GM23338 (cell line): ENCODE results near the gene C1QL4. TPM values are rescaled to one million over a fixed set of nuclear protein-coding genes. Genes with fewer than 3 reads are reported as not detected.
A peak's percentile ranks its signal among the peaks of the same experiment; 100 is the strongest.

Source experiments
- ATAC-seq: fragments of 200-7000 bp; cut with Tn5 transposase; 3 replicates; pipeline ENCODE4 v1.9.1; 2020
- DNase-seq: peaks from one replicate; pipeline ENCODE4 v3.0.0-alpha.2; 2015; ENCODE audit warnings: low spot score
- H2AFZ ChIP-seq: fragments of 200-600 bp; sonication (generic); 2 replicates; pipeline ENCODE4 v1.8.0; 2016; ENCODE audit warnings: antibody characterized with exemption, mild to moderate bottlenecking, moderate library complexity
- H3F3A ChIP-seq: fragments of 200-600 bp; sonication (generic); replicated peaks from 2 replicates; pipeline ENCODE4 v1.8.0; 2017; ENCODE audit warnings: antibody characterized with exemption, mixed run types, low read depth
- H3K27ac ChIP-seq: fragments of 200-600 bp; sonication (generic); 2 replicates; pipeline ENCODE4 v1.6.1; 2016; ENCODE audit warnings: low read depth
- H3K27me3 ChIP-seq: fragments of 200-600 bp; sonication (generic); 2 replicates; pipeline ENCODE4 v1.8.0; 2016; ENCODE audit warnings: mild to moderate bottlenecking, mixed run types, moderate library complexity; ENCODE audit not compliant: insufficient read depth
- H3K36me3 ChIP-seq: fragments of 200-600 bp; sonication (generic); 2 replicates; pipeline ENCODE4 v1.8.0; 2016; ENCODE audit warnings: mild to moderate bottlenecking; ENCODE audit not compliant: insufficient read depth
- H3K4me1 ChIP-seq: fragments of 200-600 bp; sonication (generic); 2 replicates; pipeline ENCODE4 v1.8.0; 2016; ENCODE audit warnings: mild to moderate bottlenecking, moderate library complexity; ENCODE audit not compliant: insufficient read depth
- H3K4me2 ChIP-seq: fragments of 200-600 bp; sonication (generic); 2 replicates; pipeline ENCODE4 v1.7.1; 2017; ENCODE audit warnings: mixed run types
- H3K4me3 ChIP-seq: fragments of 200-600 bp; sonication (generic); 2 replicates; pipeline ENCODE4 v1.6.1; 2016; ENCODE audit warnings: mixed run types
- H3K79me2 ChIP-seq: fragments of 200-600 bp; sonication (generic); replicated peaks from 2 replicates; pipeline ENCODE4 v1.8.0; 2017; ENCODE audit warnings: mild to moderate bottlenecking; ENCODE audit not compliant: insufficient read depth
- H3K9me2 ChIP-seq: fragments of 200-600 bp; sonication (generic); 2 replicates; pipeline ENCODE4 v1.8.0; 2017; ENCODE audit not compliant: insufficient read depth
- H4K20me1 ChIP-seq: fragments of 200-600 bp; sonication (generic); replicated peaks from 2 replicates; pipeline ENCODE4 v1.8.0; 2017; ENCODE audit warnings: mild to moderate bottlenecking; ENCODE audit not compliant: insufficient read depth
- H3K27ac Mint-ChIP-seq: 2 replicates; pipeline ENCODE4 v1.8.0; 2020; ENCODE audit warnings: inconsistent platforms, mild to moderate bottlenecking, moderate library complexity, mixed read lengths
- H3K27me3 Mint-ChIP-seq: 3 replicates; pipeline ENCODE4 v1.8.0; 2022; ENCODE audit warnings: low read depth, mild to moderate bottlenecking, moderate library complexity, mixed read lengths, inconsistent platforms; ENCODE audit not compliant: insufficient read depth, poor library complexity
- H3K36me3 Mint-ChIP-seq: 3 replicates; pipeline ENCODE4 v1.8.0; 2021; ENCODE audit warnings: low read depth, mild to moderate bottlenecking, inconsistent platforms, moderate library complexity, mixed read lengths
- H3K4me1 Mint-ChIP-seq: 3 replicates; pipeline ENCODE4 v1.8.0; 2020; ENCODE audit warnings: mild to moderate bottlenecking, inconsistent platforms, mixed read lengths
- H3K4me3 Mint-ChIP-seq: 3 replicates; pipeline ENCODE4 v1.8.0; 2021; ENCODE audit warnings: moderate library complexity, mild to moderate bottlenecking, inconsistent platforms, mixed read lengths
- H3K9me3 Mint-ChIP-seq: 3 replicates; pipeline ENCODE4 v1.8.0; 2020; ENCODE audit warnings: moderate library complexity, mild to moderate bottlenecking, inconsistent platforms, mixed read lengths
- CTCF ChIP-seq, 2 experiments: fragments of 200-600 bp in 1 of 2; sonication (generic) in 1 of 2; conservative IDR thresholded peaks; 2 replicates each; pipeline versions ENCODE4 v1.5.1 to v1.6.1; 2016 to 2017; ENCODE audit warnings: antibody characterized with exemption in 2 of 2, low read depth in 2 of 2, mild to moderate bottlenecking in 2 of 2, moderate library complexity in 1 of 2
- JUNB ChIP-seq: IDR thresholded peaks from one replicate; pipeline ENCODE4 v1.6.1; 2016; ENCODE audit warnings: antibody characterized with exemption; ENCODE audit not compliant: unreplicated experiment
- NANOG ChIP-seq: IDR thresholded peaks from 2 replicates; pipeline ENCODE4 v1.6.1; 2016; ENCODE audit warnings: antibody characterized with exemption, borderline replicate concordance
- POLR2AphosphoS5 ChIP-seq: IDR thresholded peaks from 2 replicates; pipeline ENCODE4 v1.6.1; 2016; ENCODE audit warnings: antibody characterized with exemption, low read depth
- ZNF462 ChIP-seq: fragments of 250-450 bp; sonication (Bioruptor Pico); IDR thresholded peaks from 2 replicates; pipeline ENCODE4 v1.5.0; 2020; ENCODE audit warnings: mild to moderate bottlenecking, moderate library complexity
- polyA plus RNA-seq: library from polyadenylated mRNA; unstranded; fragments of >200 nt; fragmentation: Nextera tagmentation; extraction: Ambion mirVana; gene quantifications from 2 replicates; pipeline ENCODE4 v1.2.1, GENCODE V29; 2016
- total RNA-seq: library from RNA; depleted of rRNA; stranded (reverse); fragments of >200 nt; shearing (Covaris generic); gene quantifications from 2 replicates; pipeline ENCODE4 v1.2.3, GENCODE V29; 2014

C1QL4 gene
- total and polyA plus RNA-seq, 2 experiments from 2014 or later = not detected

GRCh38 chr12:49357103-49357678 lies 20.2 kb upstream of the C1QL4 start:
- ATAC-seq = no peak

More at GRCh38 chr12:49357103-49357678, 20.2 kb upstream of the C1QL4 start:
- no peak overlapping the region for H3K27ac ChIP-seq
- no peak overlapping the region for H3K4me3 Mint-ChIP-seq
- no peaks in the 10 kb centered on the region for H3F3A ChIP-seq
- H3K36me3 Mint-ChIP-seq = no peaks in the 10 kb centered on the region
- 0 out of 2 replicates have a peak, but pooled peaks cover 3% of the 10 kb centered on the region for H4K20me1 ChIP-seq
- no peaks in the 10 kb centered on the region for H3K36me3 ChIP-seq
- no peaks in the 10 kb centered on the region for H3K4me1 ChIP-seq
- H3K9me2 ChIP-seq = no peaks in the 10 kb centered on the region
- DNase-seq = peak; percentile 69
- no peak overlapping the region for H2AFZ ChIP-seq
- no peaks in the 10 kb centered on the region for H3K79me2 ChIP-seq
- peaks cover 17% of the 10 kb centered on the region; the same call in 1 of the 2 replicates for H3K27me3 ChIP-seq
- H3K4me2 ChIP-seq = no peak overlapping the region
- peaks cover 2% of the 10 kb centered on the region; the same call in 1 of the 3 replicates for H3K4me1 Mint-ChIP-seq
- no peak overlapping the region for H3K27ac Mint-ChIP-seq
- no peak overlapping the region for H3K4me3 ChIP-seq
- H3K9me3 Mint-ChIP-seq = no peaks in the 10 kb centered on the region
- TF ChIP-seq ZNF462 = no peak
- no peak for TF ChIP-seq POLR2AphosphoS5
- peak in 1 of 2 experiments; percentile 76 for TF ChIP-seq CTCF (conservative IDR thresholded peaks at IDR 0.05; ENCODE audit: low read depth in 2 of 2)
- no peak for TF ChIP-seq NANOG
- TF ChIP-seq JUNB = no peak
- H3K27me3 Mint-ChIP-seq = peaks cover 6% of the 10 kb centered on the region
